ENCODE data around the gene ATP6V0C.

ATP6V0C gene

DNA sequence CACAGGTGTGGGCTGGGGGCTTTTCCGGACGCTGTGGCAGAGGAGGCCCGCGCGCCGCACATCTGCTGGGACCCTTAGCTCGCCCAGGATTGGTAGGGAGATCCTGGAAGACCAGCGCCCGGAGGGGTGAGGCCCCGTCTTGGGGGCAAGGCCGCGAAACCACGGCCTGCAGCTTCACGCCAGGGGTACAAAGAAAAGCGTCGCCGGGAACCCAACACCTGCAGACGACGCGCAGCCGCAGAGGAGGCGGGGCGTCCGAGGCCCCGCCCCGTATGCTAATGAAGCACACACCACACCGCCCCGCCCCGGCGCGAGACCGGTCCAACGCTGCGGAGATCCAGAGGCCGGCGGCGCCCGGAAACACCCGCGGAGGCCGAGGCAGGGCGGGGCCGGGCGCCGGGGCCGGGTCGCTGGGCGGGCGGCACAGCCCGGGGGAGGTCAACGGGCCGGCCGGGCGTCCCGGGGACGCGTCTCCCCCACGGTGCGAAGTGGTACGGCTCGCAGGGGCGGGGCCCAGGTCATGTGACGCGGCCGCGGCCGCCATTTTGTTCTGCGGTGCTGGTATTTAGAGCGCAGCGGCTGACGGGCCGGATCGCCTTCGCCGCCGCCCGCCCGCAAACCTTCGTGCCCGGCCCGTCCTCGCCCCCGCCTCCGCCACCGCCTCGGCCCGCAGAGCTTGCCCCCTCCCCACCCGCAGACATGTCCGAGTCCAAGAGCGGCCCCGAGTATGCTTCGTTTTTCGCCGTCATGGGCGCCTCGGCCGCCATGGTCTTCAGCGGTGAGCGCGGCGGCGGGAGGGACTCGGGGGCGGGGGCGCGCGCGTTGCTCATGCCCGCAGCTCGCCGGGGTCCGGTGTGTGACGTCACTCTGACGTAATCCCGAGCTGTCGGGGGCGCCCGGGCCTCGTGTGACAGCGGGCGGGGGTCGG lies at the start of gene ATP6V0C:
TSS of gene ATP6V0C (plus strand) at position 548 of the 928 bp plus-strand sequence. CDS start at position 700, 152 bp downstream.
- peak; percentile 97 for DNase-seq (ENCODE audit: low spot score)

DNA sequence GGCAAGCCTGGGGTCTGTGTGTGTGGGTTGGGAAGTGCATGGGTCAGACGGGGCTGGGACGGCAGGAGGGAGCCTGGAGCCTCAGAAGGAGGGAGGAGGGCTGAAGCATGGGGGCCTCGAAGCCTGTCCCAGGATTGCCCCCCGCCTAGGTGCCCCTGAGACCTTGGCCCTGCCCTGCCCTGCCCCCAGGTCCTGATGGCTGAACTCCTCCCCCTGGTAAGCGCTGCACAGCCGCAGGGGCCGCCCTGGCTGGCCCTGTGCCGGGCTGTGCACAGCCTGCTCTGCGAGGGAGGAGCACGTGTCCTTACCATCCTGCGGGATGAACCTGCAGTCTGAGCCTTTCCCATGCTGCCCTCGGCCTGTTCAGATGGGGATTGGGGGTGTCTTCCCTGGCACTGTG lies 49.4 kb upstream of the ATP6V0C start:
- no peak for DNase-seq (ENCODE audit: low spot score)

DNA sequence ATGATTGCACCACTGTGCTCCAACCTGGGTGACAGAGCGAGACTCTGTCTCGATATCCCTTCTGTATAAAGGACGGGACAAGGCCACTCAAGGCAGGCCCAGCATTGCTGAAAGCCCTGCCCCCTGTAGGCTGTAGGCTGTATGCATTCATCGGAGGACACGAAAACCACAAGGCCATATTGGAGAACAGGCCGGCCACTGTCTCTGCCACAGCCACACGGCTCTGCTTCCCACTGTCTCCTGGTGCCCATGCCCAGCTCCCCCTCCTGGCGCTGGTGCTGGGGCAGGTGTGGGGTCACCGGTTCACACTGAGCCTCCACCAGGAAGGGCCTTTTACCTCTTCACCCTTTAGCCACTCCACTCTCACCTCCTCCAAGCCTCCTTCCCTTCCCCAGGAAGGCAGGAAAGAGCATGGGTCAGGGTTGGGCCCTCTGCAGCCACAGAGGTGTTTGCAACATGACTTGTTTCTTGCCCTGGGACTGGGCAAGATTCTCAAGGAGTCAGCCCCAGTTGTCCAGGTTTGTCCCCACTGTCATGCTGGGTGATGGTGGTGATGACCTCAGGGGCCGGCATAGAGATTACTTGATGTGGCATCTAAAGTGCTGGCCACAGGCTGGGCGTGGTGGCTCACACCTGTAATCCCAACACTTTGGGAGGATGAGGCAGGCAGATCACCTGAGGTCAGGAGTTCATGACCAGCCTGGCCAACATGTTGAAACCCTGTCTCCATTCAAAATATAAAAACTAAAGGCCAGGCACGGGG lies 47.9 kb upstream of the ATP6V0C start:
- DNase-seq (ENCODE audit: low spot score): no peak

DNA sequence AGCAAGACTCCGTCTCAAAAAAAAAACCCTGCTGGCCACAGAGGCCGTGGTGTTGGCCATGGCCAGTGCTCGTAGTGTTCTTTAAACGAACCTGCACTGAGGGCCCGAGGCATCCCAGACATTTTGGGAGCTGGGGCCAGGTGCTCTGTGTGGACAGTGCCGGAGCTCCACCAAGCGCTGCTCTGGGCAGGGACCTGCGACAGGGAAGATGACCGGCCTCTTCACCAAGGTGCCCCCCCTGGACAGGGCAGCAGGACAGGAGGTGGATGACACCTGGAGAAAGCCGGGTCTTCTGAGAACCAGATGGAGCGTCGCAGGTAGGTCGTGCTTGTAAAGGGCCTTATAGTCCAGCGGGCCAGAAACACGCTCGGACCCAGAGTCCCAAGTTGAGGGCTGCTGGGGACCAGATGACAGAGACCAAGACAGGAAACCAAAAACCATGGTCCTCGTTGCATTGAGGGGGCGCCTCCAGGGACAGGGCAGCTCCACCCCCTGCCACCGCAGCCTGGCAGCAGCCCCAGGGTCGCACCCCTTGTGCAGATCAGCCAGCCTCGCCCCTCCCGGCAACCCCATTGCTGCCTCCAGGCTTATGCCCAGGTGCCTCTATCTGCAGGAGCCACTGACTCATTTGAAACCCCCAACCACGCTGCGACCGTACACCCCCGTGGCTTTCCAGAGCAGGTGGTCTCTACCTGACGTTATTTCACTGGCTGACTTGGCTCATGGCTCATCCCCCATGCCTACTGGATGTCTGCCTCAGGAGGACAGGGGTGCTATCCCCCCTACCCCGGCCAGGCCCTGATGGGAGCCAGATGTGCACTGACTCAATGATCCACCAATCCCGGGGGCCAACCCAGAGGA lies 46.9 kb upstream of the ATP6V0C start:
- DNase-seq (ENCODE audit: low spot score): no peak

DNA sequence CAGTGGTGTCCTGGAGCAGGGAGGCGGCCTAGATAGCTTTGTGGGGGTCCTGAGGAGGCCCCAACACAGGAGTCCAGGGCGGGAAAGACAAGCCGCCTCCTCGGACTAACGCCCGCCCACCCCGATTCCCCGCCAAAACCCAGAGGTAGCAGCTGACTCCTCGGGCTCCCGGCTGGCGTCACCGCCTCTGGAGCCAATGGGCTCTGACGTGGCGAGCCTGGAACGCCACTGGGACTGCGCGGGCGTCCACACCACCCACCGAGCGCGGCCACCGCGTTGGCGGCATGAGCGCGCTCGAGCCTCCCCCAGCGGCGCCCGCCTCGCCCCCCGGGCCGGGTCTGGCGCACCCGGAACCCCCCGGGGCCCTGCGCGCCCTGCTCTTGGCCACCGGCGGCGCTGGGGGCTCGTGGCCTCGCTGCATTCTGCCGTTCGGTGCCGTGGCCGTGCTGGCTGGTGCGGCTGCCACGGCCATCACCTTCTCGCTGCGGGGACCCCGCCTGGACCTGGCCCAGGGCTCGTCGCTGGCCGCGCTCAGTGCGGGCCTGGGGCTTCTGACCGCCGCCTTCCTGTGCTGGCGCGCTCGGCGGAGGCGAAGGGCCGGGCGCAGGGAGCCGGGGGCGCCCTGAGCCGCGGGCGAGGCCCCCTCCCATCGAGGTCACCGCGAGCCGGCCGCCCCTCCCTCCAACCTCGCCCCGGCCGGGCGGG lies 46.1 kb upstream of the ATP6V0C start:
- DNase-seq (ENCODE audit: low spot score): no peak

DNA sequence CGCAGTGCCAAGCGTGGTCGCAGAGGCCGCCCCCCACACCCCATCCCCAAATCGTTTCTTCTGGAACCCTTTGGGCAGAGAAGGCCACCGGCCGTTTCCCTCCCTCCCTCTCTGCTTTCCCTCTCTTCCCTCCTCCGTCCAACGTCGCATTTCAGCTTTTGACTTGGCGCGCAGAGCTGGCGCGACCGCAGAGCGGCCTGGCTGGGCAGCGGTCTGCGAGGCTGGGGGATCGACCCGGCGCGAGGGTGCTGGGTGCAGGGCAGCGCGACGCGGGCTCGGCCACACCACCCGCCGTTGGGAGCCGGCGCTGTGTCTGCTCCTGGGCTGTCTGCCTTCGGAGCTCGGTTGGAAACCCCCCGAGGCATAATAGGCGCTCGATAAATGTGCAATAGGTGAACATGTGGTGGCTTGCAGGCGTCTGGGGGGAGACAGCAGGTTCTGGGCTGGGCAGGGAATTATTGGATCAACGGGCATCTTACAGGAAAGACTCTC lies 45.5 kb upstream of the ATP6V0C start:
- DNase-seq (ENCODE audit: low spot score): no peak

DNA sequence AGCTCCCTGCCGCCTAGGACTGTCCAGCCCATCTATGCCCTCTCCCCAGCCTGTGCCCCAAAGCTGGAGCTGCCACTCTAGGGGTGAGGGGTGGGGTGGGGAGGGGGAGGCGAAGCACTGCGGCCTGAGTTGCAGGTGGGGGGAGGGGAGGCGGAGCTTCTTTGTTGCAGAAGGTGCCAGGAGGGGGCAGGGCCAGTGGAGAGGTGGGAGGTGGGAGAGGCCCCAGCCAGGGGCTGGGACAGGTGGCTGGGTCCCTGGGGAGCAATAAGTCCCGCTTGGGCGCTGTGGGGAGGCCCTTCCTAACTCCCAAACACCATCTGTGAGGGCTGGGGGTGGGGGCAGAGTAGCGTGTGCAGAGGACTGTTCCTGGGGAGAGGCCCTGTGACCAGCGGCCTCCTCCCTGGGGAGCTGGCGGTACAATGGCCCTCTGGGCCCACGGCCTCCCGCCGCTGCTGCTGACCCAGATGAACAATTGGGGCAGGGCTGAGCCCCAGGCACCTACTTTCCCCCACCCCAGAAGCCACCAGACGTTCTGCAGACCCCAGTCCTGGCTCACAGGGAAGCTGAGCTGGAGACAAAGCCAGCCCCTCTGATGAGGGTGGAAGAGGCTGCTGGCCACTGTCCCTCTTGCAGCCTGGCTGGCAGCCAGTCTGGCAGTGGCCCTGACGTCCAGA lies 44.9 kb upstream of the ATP6V0C start:
- no peak for DNase-seq (ENCODE audit: low spot score)

DNA sequence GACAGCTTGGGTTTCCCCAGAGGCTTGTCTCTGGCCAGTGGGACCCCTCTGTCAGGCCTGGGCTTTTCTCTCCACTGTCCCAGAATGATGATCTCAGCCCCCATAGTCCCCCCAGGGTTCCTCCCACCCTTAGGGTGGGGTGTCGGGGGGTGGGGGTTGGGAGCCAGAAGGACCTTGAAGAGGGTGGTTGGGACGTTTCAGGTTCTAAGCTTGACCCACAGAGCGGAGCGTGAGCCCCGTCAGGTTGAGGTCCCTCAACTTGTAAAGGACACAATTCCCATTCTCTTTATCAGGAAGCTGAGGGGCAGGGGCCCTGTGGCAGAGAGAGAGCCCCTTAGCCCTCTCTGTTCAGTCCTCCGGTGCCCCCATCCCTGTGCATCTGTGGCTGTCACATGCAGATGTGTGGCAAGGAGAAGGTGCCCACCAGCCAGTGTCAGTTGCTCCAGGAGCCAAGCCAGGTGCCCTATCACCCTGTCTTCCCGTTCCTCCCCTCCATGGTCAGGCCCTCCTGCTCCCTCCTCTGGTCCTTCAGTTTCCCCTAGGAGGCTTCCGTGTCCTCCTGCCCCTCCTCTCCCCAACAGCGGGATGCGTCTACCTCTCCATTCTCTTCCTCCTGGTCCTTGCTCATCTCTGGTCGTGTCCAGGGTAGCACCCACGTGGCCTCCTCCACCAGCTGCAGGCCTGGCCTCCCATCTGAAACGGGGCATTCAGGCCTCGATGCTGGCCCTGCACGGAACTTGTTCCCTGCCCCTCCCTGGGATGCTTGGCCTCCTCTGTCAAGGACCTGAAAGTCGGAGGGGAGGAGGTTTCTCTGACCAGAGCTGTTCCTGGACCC lies 44.1 kb upstream of the ATP6V0C start:
- no peak for DNase-seq (ENCODE audit: low spot score)

DNA sequence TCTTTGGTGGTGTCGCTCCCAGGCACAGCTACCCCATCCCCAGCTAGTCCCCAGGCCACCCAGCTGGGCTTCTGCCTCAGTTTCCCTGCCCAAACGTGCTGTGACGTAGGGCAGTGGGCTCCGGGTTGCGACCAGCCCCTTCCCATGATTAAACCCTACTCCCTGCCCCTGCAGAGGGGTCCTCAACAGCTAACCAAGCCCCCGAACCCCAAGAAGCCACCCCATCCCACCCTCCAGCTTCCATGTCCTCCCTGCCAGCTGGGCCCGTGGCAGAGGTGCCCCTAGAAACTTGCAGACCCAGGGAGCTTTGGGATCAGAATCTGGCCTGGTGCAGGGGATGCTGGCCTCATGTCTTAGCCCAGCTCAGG lies 43.5 kb upstream of the ATP6V0C start:
- no peak for DNase-seq (ENCODE audit: low spot score)

DNA sequence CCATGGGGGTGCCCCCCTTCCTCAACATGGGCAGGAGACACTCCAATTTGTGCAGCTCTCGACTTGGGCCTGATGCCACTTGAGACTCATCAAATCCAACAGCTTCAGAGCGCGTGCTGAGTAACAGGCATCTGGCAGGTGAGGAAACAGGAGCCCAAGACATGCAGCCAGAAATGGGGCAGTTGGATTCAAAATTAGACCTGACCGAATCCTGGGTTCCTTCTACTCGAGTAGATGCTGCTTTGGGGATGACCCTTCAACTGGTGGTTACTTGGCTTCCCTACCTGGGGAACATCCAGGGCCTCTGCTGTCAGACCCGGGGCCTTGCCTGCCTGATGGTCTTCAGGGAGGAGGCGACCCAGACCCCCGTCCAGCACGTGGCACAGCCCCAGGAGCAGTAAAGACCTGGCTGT lies 43.1 kb upstream of the ATP6V0C start:
- no peak for DNase-seq (ENCODE audit: low spot score)

DNA sequence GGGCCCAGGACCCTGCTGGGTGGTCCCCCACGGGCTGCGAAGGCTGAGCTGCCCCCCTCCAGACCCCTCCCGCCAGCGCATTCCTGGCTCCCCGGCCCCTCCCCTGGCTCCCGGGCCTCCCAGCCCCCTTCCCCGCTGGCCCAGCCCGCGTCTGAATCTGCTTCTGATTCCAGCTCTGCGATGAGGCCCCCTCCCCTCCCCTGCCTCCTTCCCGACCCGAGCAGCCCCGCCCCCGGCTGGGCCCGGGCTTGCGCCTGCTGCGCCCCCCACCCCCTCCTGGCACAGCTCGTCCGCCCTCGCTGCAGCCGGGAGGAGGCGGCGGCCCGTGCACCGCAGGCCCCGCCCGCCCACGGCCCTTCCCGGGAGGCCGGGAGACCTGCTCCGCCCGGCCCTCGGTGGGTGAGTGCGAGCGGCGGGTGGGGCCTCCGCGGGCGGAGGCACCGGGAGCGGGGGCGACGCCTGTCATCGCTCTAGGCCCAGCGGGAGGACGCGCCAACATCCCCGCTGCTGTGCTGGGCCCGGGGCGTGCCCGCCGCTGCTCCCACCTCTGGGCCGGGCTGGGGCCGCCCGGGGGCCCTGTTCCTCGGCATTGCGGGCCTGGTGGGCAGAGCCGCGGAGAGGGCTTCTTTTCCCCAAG lies 42.6 kb upstream of the ATP6V0C start, which contains the start of gene NTN3:
TSS of gene NTN3 (plus strand) at position 282 of the 637 bp plus-strand sequence. CDS start 405 bp downstream, outside the sequence.
- DNase-seq (ENCODE audit: low spot score): no peak

DNA sequence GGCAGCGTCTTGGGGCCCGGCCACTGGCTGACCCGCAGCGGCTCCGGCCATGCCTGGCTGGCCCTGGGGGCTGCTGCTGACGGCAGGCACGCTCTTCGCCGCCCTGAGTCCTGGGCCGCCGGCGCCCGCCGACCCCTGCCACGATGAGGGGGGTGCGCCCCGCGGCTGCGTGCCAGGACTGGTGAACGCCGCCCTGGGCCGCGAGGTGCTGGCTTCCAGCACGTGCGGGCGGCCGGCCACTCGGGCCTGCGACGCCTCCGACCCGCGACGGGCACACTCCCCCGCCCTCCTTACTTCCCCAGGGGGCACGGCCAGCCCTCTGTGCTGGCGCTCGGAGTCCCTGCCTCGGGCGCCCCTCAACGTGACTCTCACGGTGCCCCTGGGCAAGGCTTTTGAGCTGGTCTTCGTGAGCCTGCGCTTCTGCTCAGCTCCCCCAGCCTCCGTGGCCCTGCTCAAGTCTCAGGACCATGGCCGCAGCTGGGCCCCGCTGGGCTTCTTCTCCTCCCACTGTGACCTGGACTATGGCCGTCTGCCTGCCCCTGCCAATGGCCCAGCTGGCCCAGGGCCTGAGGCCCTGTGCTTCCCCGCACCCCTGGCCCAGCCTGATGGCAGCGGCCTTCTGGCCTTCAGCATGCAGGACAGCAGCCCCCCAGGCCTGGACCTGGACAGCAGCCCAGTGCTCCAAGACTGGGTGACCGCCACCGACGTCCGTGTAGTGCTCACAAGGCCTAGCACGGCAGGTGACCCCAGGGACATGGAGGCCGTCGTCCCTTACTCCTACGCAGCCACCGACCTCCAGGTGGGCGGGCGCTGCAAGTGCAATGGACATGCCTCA lies 41.9 kb upstream of the ATP6V0C start:
- DNase-seq (ENCODE audit: low spot score): no peak

DNA sequence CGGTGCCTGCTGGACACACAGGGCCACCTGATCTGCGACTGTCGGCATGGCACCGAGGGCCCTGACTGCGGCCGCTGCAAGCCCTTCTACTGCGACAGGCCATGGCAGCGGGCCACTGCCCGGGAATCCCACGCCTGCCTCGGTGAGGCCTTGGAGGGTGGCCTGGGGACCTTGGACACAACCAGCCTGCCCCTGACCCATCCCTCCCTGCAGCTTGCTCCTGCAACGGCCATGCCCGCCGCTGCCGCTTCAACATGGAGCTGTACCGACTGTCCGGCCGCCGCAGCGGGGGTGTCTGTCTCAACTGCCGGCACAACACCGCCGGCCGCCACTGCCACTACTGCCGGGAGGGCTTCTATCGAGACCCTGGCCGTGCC lies 41.3 kb upstream of the ATP6V0C start:
- no peak for DNase-seq (ENCODE audit: low spot score)

DNA sequence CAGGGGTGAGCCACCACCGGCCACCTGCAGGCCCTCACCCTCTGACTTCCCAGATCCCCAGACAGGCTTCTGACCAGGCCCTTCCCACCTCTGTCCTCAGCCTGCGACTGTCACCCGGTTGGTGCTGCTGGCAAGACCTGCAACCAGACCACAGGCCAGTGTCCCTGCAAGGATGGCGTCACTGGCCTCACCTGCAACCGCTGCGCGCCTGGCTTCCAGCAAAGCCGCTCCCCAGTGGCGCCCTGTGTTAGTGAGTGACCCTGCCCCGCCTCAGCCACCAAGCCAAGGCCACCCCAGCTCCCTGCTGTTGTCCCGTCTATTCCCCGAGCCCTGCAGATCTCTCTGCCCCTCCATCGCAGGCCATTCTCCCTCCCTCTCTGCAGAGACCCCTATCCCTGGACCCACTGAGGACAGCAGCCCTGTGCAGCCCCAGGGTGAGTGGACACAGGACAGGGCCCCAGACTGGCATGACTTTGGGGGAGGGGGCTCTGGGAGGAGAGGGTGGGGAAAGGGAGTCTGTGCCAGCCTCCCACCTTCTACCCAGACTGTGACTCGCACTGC lies 40.8 kb upstream of the ATP6V0C start:
- no peak for DNase-seq (ENCODE audit: low spot score)

DNA sequence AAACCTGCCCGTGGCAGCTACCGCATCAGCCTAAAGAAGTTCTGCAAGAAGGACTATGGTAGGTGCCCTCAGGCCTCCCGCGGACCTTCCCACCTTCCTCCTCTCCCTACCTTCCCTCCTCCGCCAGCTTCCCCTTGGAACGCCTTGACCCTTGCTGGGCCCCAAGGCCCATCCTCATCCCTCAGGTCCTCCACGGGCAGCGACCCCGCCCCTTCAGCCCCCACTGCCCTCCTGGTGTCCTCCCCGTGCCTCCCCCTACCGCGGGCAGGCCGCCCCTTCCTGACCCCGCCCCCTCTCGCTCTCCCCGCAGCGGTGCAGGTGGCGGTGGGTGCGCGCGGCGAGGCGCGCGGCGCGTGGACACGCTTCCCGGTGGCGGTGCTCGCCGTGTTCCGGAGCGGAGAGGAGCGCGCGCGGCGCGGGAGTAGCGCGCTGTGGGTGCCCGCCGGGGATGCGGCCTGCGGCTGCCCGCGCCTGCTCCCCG lies 40.3 kb upstream of the ATP6V0C start:
- DNase-seq (ENCODE audit: low spot score): no peak

DNA sequence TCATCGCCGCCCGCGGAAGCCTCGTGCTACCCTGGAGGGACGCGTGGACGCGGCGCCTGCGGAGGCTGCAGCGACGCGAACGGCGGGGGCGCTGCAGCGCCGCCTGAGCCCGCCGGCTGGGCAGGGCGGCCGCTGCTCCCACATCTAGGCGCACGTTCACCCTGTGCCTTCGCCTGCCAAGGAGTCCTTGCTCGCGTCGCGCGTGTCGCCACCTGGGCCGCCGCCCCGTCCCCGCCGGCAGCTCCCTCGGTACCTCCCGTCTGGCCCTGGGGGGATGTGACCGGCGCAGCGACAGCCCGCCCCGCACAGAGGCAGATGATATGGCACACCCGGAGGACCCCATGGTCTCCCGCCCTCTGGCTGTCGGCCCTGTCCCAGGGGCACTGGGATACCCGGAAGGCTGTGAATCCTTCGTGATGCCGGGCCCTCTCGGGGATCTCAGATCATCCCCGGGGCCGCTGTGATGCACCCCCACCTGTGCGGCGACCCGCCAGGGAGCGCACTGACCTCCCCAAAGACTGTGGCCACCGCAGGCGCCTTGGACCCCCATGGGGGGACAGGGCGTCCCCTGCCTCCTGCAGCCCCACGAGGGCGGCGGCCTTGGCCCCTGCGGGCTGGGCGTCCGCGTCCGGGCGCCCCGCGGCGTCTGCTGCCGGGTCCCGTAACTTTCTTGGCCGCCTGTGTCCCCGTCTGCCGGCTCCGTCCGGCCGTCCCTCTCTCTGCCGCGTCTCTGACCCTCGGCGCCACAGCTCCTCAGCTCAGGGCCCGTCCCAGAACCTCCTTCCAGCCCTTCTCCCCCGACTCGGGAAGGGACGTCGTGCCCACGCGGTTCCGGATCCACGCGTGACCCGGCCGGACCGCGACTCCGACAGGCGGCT lies 39.5 kb upstream of the ATP6V0C start:
- no peak for DNase-seq (ENCODE audit: low spot score)

DNA sequence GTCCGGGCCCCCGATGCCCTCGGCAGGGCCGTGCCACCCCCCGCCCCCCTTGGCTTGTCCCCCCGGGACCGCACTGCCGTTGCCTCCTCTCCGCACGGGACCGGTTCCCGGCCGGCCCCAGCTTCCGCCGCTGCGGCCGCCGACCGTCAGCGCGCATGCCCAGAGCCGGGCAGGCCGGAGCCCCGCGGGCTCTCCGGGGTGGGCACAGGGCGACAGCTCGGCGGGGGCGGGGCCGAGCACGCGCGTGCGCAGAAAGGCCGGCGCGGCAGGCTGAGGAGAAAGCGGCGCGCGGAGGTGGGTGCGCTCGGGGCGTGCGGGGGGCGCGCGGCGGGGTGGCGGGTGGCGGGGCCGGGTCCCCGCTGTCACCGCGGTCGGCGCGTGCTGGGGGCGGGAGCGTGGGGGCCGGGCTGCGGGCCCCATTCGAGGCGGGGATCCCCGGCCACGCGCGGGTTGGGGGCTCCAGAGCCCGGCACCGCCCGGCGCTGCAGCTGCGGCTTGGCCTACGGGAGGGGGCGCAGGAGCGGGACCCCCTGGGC lies 38.8 kb upstream of the ATP6V0C start, which contains the start of gene TBC1D24:
TSS of gene TBC1D24 (plus strand) at position 251 of the 536 bp plus-strand sequence. CDS start 21,022 bp downstream, outside the sequence.
- peak; percentile 98 for DNase-seq (ENCODE audit: low spot score)
